H1 (cell line): ENCODE results near the gene PSMC3. TPM values are rescaled to one million over a fixed set of nuclear protein-coding genes. Genes with fewer than 3 reads are reported as not detected.

Experiments used
- CTCF ChIA-PET: fragments of 300-600 bp; sonication (Branson Sonifier 250); formaldehyde crosslinking; loops from one replicate; lab custom pipeline; 2021; ENCODE audit not compliant: partially characterized antibody; lab: Charles Lee
- POLR2A ChIA-PET: fragments of 300-600 bp; sonication (Branson Sonifier 250); formaldehyde crosslinking; loops from one replicate; lab custom pipeline; 2021; ENCODE audit warnings: inconsistent platforms; ENCODE audit not compliant: partially characterized antibody; lab: Charles Lee
- DNase-seq, 2 experiments: peaks; one replicate each; pipeline versions ENCODE4 v3.0.0 to v3.0.0-alpha.2; 2010 to 2022; ENCODE audit warnings: low spot score in 2 of 2, low read depth in 1 of 2, mixed read lengths in 1 of 2
- FAIRE-seq: peaks from 2 replicates; lab custom pipeline; 2011; peaks lifted over from hg19 to GRCh38; lab: Jason Lieb, UNC
- H2AFZ ChIP-seq: 2 replicates; pipeline ENCODE4 v1.8.1; 2012; ENCODE audit warnings: low read length, inconsistent platforms
- H2AK5ac ChIP-seq: 2 replicates; pipeline ENCODE4 v1.6.1; 2013; ENCODE audit warnings: low read depth, low read length
- H2BK120ac ChIP-seq: replicated peaks from 2 replicates; pipeline ENCODE3; 2013; ENCODE audit warnings: low read depth, low read length, inconsistent platforms
- H2BK12ac ChIP-seq: 2 replicates; pipeline ENCODE4 v1.6.1; 2013; ENCODE audit warnings: low read depth, low read length
- H2BK15ac ChIP-seq: 2 replicates; pipeline ENCODE4 v1.6.1; 2013; ENCODE audit warnings: low read length
- H2BK20ac ChIP-seq: 2 replicates; pipeline ENCODE4 v1.6.1; 2013; ENCODE audit warnings: low read length
- H2BK5ac ChIP-seq: 2 replicates; pipeline ENCODE4 v1.6.1; 2013; ENCODE audit warnings: low read depth, low read length
- H3K14ac ChIP-seq: 2 replicates; pipeline ENCODE4 v1.6.1; 2013; ENCODE audit warnings: inconsistent platforms; ENCODE audit not compliant: insufficient read length
- H3K18ac ChIP-seq: 2 replicates; pipeline ENCODE4 v1.6.1; 2013; ENCODE audit warnings: low read length; ENCODE audit errors: extremely low read depth
- H3K23ac ChIP-seq: 2 replicates; pipeline ENCODE4 v1.6.1; 2013; ENCODE audit warnings: inconsistent platforms; ENCODE audit not compliant: insufficient read length
- H3K23me2 ChIP-seq: 2 replicates; pipeline ENCODE4 v1.6.1; 2013; ENCODE audit warnings: low read depth, low read length
- H3K27ac ChIP-seq: 2 replicates; pipeline ENCODE4 v1.6.1; 2011; ENCODE audit warnings: low read depth, low read length, inconsistent platforms
- H3K27me3 ChIP-seq, 4 experiments: replicated peaks in 1 of 4; 1 replicate in 1 of 4; 2 replicates in 3 of 4; pipeline versions ENCODE4 v1.6.1 to v1.8.1; 2011 to 2013; ENCODE audit warnings: low read length in 3 of 4, mild to moderate bottlenecking in 3 of 4, inconsistent platforms in 2 of 4, mixed read lengths in 2 of 4, moderate library complexity in 1 of 4; ENCODE audit not compliant: control insufficient read depth in 3 of 4, insufficient read depth in 3 of 4; ENCODE audit errors: extremely low read depth in 1 of 4
- H3K36me3 ChIP-seq, 4 experiments: 2 replicates each; pipeline versions ENCODE4 v1.6.1 to v1.8.1; 2011 to 2013; ENCODE audit warnings: mild to moderate bottlenecking in 4 of 4, low read length in 3 of 4, moderate library complexity in 2 of 4, control low read depth in 1 of 4, inconsistent platforms in 1 of 4; ENCODE audit not compliant: insufficient read depth in 4 of 4, control insufficient read depth in 2 of 4
- H3K4ac ChIP-seq: replicated peaks from 2 replicates; pipeline ENCODE3; 2013; ENCODE audit warnings: low read length, low read depth, mixed read lengths, inconsistent platforms; ENCODE audit not compliant: insufficient read length
- H3K4me1 ChIP-seq, 4 experiments: replicated peaks in 1 of 4; 1 replicate in 1 of 4; 2 replicates in 3 of 4; pipeline versions ENCODE4 v1.6.1 to v1.8.1; 2011 to 2013; ENCODE audit warnings: low read length in 3 of 4, inconsistent platforms in 2 of 4, mixed read lengths in 1 of 4; ENCODE audit not compliant: insufficient read depth in 4 of 4, control insufficient read depth in 3 of 4
- H3K4me2 ChIP-seq, 2 experiments: 2 replicates each; pipeline versions ENCODE4 v1.6.1 to v1.8.1; 2011 to 2013; ENCODE audit warnings: low read depth in 2 of 2, low read length in 2 of 2, control low read depth in 1 of 2, inconsistent platforms in 1 of 2, mild to moderate bottlenecking in 1 of 2; ENCODE audit not compliant: insufficient read depth in 1 of 2
- H3K4me3 ChIP-seq, 4 experiments: fragments of 200-600, 300-600 bp in 1 of 4; sonication (generic), shearing (Covaris generic), sonication (Bioruptor Twin) in 1 of 4; 2 replicates each; pipeline versions ENCODE4 v1.5.1 to v1.8.1; 2011 to 2016; ENCODE audit warnings: low read length in 4 of 4, low read depth in 3 of 4, control low read depth in 2 of 4, inconsistent platforms in 2 of 4, mild to moderate bottlenecking in 2 of 4, mixed read lengths in 1 of 4, moderate library complexity in 1 of 4; ENCODE audit not compliant: insufficient read depth in 2 of 4; ENCODE audit errors: extremely low read depth in 1 of 4
- H3K56ac ChIP-seq: replicated peaks from 2 replicates; pipeline ENCODE3; 2013; ENCODE audit warnings: low read depth, mild to moderate bottlenecking, mixed read lengths, low read length, inconsistent platforms; ENCODE audit not compliant: insufficient read length
- H3K79me1 ChIP-seq: 2 replicates; pipeline ENCODE4 v1.6.1; 2013; ENCODE audit warnings: low read depth, low read length, control low read depth
- H3K79me2 ChIP-seq, 2 experiments: 2 replicates each; pipeline versions ENCODE4 v1.6.1 to v1.8.1; 2012 to 2013; ENCODE audit warnings: low read length in 2 of 2, mild to moderate bottlenecking in 2 of 2, inconsistent platforms in 1 of 2; ENCODE audit not compliant: insufficient read depth in 2 of 2, control insufficient read depth in 1 of 2
- H3K9ac ChIP-seq, 4 experiments: replicated peaks in 1 of 4; 1 replicate in 1 of 4; 2 replicates in 3 of 4; pipeline versions ENCODE4 v1.6.1 to v1.8.1; 2011 to 2013; ENCODE audit warnings: low read depth in 3 of 4, low read length in 3 of 4, control low read depth in 2 of 4, mild to moderate bottlenecking in 2 of 4, moderate library complexity in 2 of 4, inconsistent platforms in 1 of 4; ENCODE audit errors: extremely low read depth in 1 of 4
- H3K9me3 ChIP-seq, 2 experiments: 2 replicates each; pipeline versions ENCODE4 v1.6.1 to v1.8.1; 2012 to 2013; ENCODE audit warnings: mild to moderate bottlenecking in 2 of 2, moderate library complexity in 2 of 2, control low read depth in 1 of 2, inconsistent platforms in 1 of 2, low read depth in 1 of 2, low read length in 1 of 2, mixed read lengths in 1 of 2; ENCODE audit not compliant: insufficient read depth in 2 of 2
- H4K20me1 ChIP-seq, 2 experiments: replicated peaks in 1 of 2; 2 replicates each; pipeline versions ENCODE3 to v1.8.1; 2011 to 2013; ENCODE audit warnings: inconsistent platforms in 2 of 2, low read length in 2 of 2, mild to moderate bottlenecking in 1 of 2; ENCODE audit not compliant: insufficient read depth in 2 of 2, control insufficient read depth in 1 of 2
- H4K5ac ChIP-seq: 2 replicates; pipeline ENCODE4 v1.6.1; 2013; ENCODE audit warnings: low read length, low read depth, mixed read lengths, inconsistent platforms; ENCODE audit not compliant: insufficient read length
- H4K8ac ChIP-seq: 2 replicates; pipeline ENCODE4 v1.8.0; 2013; ENCODE audit warnings: mild to moderate bottlenecking, moderate library complexity, low read length, inconsistent platforms; ENCODE audit not compliant: insufficient read depth; ENCODE audit errors: extremely low read depth
- H4K91ac ChIP-seq: replicated peaks from 2 replicates; pipeline ENCODE3; 2013; ENCODE audit warnings: low read length, mixed read lengths, inconsistent platforms; ENCODE audit not compliant: insufficient read length
- RAD21 ChIP-seq, 2 experiments: IDR thresholded peaks in 1 of 2; conservative IDR thresholded peaks in 1 of 2; 2 replicates each; pipeline ENCODE4 v1.6.1; 2011; ENCODE audit warnings: low read depth in 2 of 2, low read length in 2 of 2, improper control_type of control experiment in 1 of 2, inconsistent platforms in 1 of 2, mild to moderate bottlenecking in 1 of 2, moderate library complexity in 1 of 2
- TEAD4 ChIP-seq: IDR thresholded peaks from 2 replicates; pipeline ENCODE4 v1.6.1; 2012; ENCODE audit warnings: low read depth, low read length, inconsistent platforms, mixed read lengths
- WGBS, 2 experiments: shearing (Covaris generic) in 1 of 2; methylation state at CpG; one replicate each; pipeline versions ENCODE4 v1.1.6 to v1.1.7; 2013 to 2015; ENCODE audit warnings: low lambda C conversion rate in 2 of 2, mixed read lengths in 2 of 2, inconsistent platforms in 1 of 2, low coverage in 1 of 2, missing lambda C conversion rate in 1 of 2; ENCODE audit not compliant: insufficient replicate concordance in 2 of 2, insufficient coverage in 1 of 2, insufficient read length in 1 of 2; ENCODE audit errors: extremely low coverage in 1 of 2, missing lambda C conversion rate in 1 of 2; 5-methylcytosine and 5-hydroxymethylcytosine counted together
- polyA plus RNA-seq, 7 experiments: library from polyadenylated mRNA; depleted of rRNA in 3 of 7; stranded (reverse) in 5 of 7; unstranded in 2 of 7; fragments of >200 nt in 5 of 7; fragments of 200-250 nt in 2 of 7; gene quantifications; 1 replicate in 5 of 7; 2 replicates in 1 of 7; 4 replicates in 1 of 7; pipeline versions ENCODE4 v1.2.1 to v1.2.3, GENCODE V29; 2011 to 2013; ENCODE audit warnings: missing spikeins in 2 of 7, mixed read lengths in 2 of 7
- total RNA-seq: library from RNA; stranded (reverse); fragmentation: NEBNext Ultra II Directional; extraction: Animal tissue kit (Norgen Biotek cat#: 25700); gene quantifications from 2 replicates; pipeline ENCODE4 v1.2.1, GENCODE V29; 2021

The PSMC3 gene
- total and polyA plus RNA-seq, 2 of the 8 experiments (the other 6 are each of a cell fraction or from before 2014, with no cell fraction given) = 105 to 160 TPM

GRCh38 chr11:47391711-47392432 lies 34.4 kb downstream of the PSMC3 start:
- CTCF ChIA-PET = interaction anchor here (0.5 to 10.7 kb wide), 9 partner anchors 9 to 37 kb away, joined by 3 to 78 read pairs (median 7); partner anchors contain the start of gene SLC39A13
- no peak for FAIRE-seq
- TF ChIP-seq TEAD4 = no peak
- no peak for TF ChIP-seq RAD21 (IDR thresholded peaks at IDR 0.05 in 1 of 2, conservative IDR thresholded peaks at IDR 0.05 in 1 of 2; ENCODE audit: low read depth in 2 of 2, low read length in 2 of 2)

More at GRCh38 chr11:47391711-47392432, 34.4 kb downstream of the PSMC3 start:
- Histone ChIP-seq H2BK15ac (no peak overlapping the region), H4K5ac (no peak overlapping the region), H2BK12ac (no peak overlapping the region), H3K79me2 (no peaks in the 10 kb centered on the region), H3K27ac (no peak overlapping the region), H3K18ac (no peak overlapping the region), H2BK120ac (no peak overlapping the region), H2BK5ac (0 out of 2 replicates have a peak overlapping the region, but pooled peaks have one; percentile 26), H2BK20ac (peak overlapping the region; percentile 86; the same call in 1 of the 2 replicates), H3K4ac (no peak overlapping the region), H2AK5ac (no peak overlapping the region), H3K56ac (no peak overlapping the region), H3K4me1 (peaks cover 0 to 7% (median 0%) of the 10 kb centered on the region in 4 experiments; a peak in 2 of 7 replicates), H4K8ac (peak overlapping the region; percentile 64; the same call in 1 of the 2 replicates), H3K4me3 (no peak overlapping the region), H3K36me3 (no peaks in the 10 kb centered on the region), H2AFZ (no peak overlapping the region), H3K9me3 (no peaks in the 10 kb centered on the region), H4K91ac (no peak overlapping the region), H3K9ac (no peak overlapping the region), H3K27me3 (no peaks in the 10 kb centered on the region), H3K4me2 (no peak overlapping the region), H3K14ac (no peak overlapping the region), H3K79me1 (no peaks in the 10 kb centered on the region), H3K23me2 (no peaks in the 10 kb centered on the region), H4K20me1 (no peaks in the 10 kb centered on the region), H3K23ac (no peak overlapping the region)
- POLR2A ChIA-PET = interaction anchor here (1.0 to 5.4 kb wide), 3 partner anchors 8 to 27 kb away, joined by 3 to 29 read pairs (median 3); partner anchors contain the start of gene SLC39A13
- no peak for DNase-seq
- 88% methylated on average over 14 of the region's 16 CpGs; no CpG with 5 or more reads in 1 of the 2 experiments for WGBS, 2 experiments
